ENCODE measurements around the gene SCGB3A1. TPM values are rescaled to one million over a fixed set of nuclear protein-coding genes. Genes with fewer than 3 reads are reported as not detected.

Gene SCGB3A1
- total RNA-seq, 2 experiments from 2014 or later = not detected

- intact Hi-C loops (cut with micrococcal nuclease) = no loop called here
- ChIA-PET POLR2A (no interaction called here), CTCF (no interaction called here)
- H3K9me3 Mint-ChIP-seq = no peaks in the 10 kb centered on the region
- no peaks in the 10 kb centered on the region for H3K4me1 Mint-ChIP-seq (ENCODE audit: low read depth)
- no peak overlapping the region for H3K4me3 Mint-ChIP-seq
- DNase-seq = no peak
- ATAC-seq = no peak
- no peak for TF ChIP-seq CTCF (IDR thresholded peaks at IDR 0.05)
- H3K27ac Mint-ChIP-seq = no peak overlapping the region
- H3K27me3 Mint-ChIP-seq = no peaks in the 10 kb centered on the region
- H3K36me3 Mint-ChIP-seq (ENCODE audit: low read depth) = no peaks in the 10 kb centered on the region
Measured at GRCh38 chr5:180613814-180614188, 22.5 kb upstream of the SCGB3A1 start.

- H3K27ac Mint-ChIP-seq = no peak overlapping the region
- TF ChIP-seq CTCF (IDR thresholded peaks at IDR 0.05) = no peak
- no peak for DNase-seq
- H3K4me1 Mint-ChIP-seq (ENCODE audit: low read depth) = no peaks in the 10 kb centered on the region
- intact Hi-C loops (cut with micrococcal nuclease) = no loop called here
- no peaks in the 10 kb centered on the region for H3K36me3 Mint-ChIP-seq (ENCODE audit: low read depth)
- no peak overlapping the region for H3K4me3 Mint-ChIP-seq
- no peaks in the 10 kb centered on the region for H3K9me3 Mint-ChIP-seq
- CTCF ChIA-PET = no interaction called here
- ATAC-seq = no peak
- no peaks in the 10 kb centered on the region for H3K27me3 Mint-ChIP-seq
- POLR2A ChIA-PET = no interaction called here
Measured at GRCh38 chr5:180613188-180613813, 22.0 kb upstream of the SCGB3A1 start.

DNA sequence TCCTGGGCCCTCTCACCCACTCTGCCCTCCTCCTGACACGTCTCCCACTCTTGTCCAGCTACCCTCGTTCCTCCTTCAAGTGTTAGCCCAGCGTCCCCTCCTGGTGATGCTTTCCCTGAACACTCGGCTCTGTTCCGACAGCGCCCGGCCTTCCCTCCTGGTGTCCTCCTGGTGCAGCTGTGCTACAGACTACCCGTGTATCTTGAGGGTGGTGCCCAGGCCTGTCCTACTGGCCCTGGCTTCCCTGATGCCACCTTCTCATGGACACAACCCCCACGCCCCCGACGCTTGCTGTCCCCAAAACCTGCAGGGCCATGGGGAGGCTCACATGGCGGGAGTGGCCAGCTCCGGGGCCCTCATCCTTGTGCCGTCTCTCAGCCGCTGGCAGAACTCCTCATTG lies 21.4 kb upstream of the SCGB3A1 start:
- no peaks in the 10 kb centered on the region for H3K27me3 Mint-ChIP-seq
- no peaks in the 10 kb centered on the region for H3K4me1 Mint-ChIP-seq (ENCODE audit: low read depth)
- H3K36me3 Mint-ChIP-seq (ENCODE audit: low read depth) = no peaks in the 10 kb centered on the region
- DNase-seq (no peak), ATAC-seq (no peak)
- H3K27ac Mint-ChIP-seq = no peak overlapping the region
- H3K4me3 Mint-ChIP-seq = no peak overlapping the region
- intact Hi-C loops (cut with micrococcal nuclease) = no loop called here
- CTCF ChIA-PET = no interaction called here
- POLR2A ChIA-PET = no interaction called here
- no peaks in the 10 kb centered on the region for H3K9me3 Mint-ChIP-seq
- no peak for TF ChIP-seq CTCF (IDR thresholded peaks at IDR 0.05)

GRCh38 chr5:180611140-180611850 lies 20.0 kb upstream of the SCGB3A1 start:
- Mint-ChIP-seq H3K36me3 (ENCODE audit: low read depth) (no peaks in the 10 kb centered on the region), H3K4me3 (no peak overlapping the region), H3K27me3 (no peaks in the 10 kb centered on the region), H3K4me1 (ENCODE audit: low read depth) (no peaks in the 10 kb centered on the region), H3K27ac (no peak overlapping the region), H3K9me3 (no peaks in the 10 kb centered on the region)
- TF ChIP-seq CTCF (IDR thresholded peaks at IDR 0.05) = no peak
- ATAC-seq (no peak), DNase-seq (no peak)
- ChIA-PET POLR2A (no interaction called here), CTCF (no interaction called here)
- intact Hi-C loops (cut with micrococcal nuclease) = no loop called here

- intact Hi-C loops (cut with micrococcal nuclease) = no loop called here
Measured at GRCh38 chr5:180609817-180610550, 18.7 kb upstream of the SCGB3A1 start.

More at GRCh38 chr5:180609817-180610550, 18.7 kb upstream of the SCGB3A1 start:
- H3K27me3 Mint-ChIP-seq = no peaks in the 10 kb centered on the region
- peaks cover 6% of the 10 kb centered on the region for H3K4me1 Mint-ChIP-seq (ENCODE audit: low read depth)
- no peak overlapping the region for H3K27ac Mint-ChIP-seq
- H3K36me3 Mint-ChIP-seq (ENCODE audit: low read depth) = no peaks in the 10 kb centered on the region
- H3K9me3 Mint-ChIP-seq = no peaks in the 10 kb centered on the region
- no peak overlapping the region for H3K4me3 Mint-ChIP-seq
- CTCF ChIA-PET = no interaction called here
- POLR2A ChIA-PET = interaction anchor here (0.6 kb wide), 1 partner anchor 42 kb away, joined by 5 read pairs; no protein-coding TSS in a partner anchor
- no peak for DNase-seq
- no peak for ATAC-seq
- TF ChIP-seq CTCF (IDR thresholded peaks at IDR 0.05) = no peak
